HCT116 (cell line): ENCODE results near the gene NEURL4. TPM values are rescaled to one million over a fixed set of nuclear protein-coding genes. Genes with fewer than 3 reads are reported as not detected.

Source experiments
- ATAC-seq: fragments of 200-7000 bp; cut with Tn5 transposase; 2 replicates; pipeline ENCODE4 v1.9.1; 2020; ENCODE audit warnings: mild to moderate bottlenecking, moderate library complexity
- BruUV-seq: library from RNA; stranded (reverse); fragments of 400-500 nt; replicated peaks from 2 replicates; lab custom pipeline; 2021; lab: Mats Ljungman, UMichigan
- CTCF ChIA-PET: fragments of 300-600 bp; sonication (Branson Sonifier 250); formaldehyde crosslinking; loops from one replicate; lab custom pipeline; 2021; ENCODE audit warnings: antibody characterized with exemption; lab: Charles Lee
- POLR2A ChIA-PET: fragments of 300-600, 350-600 bp; sonication (Branson Sonifier 250); formaldehyde crosslinking; loops from one replicate; lab custom pipeline; 2021; ENCODE audit warnings: antibody characterized with exemption; lab: Charles Lee
- RAD21 ChIA-PET, 2 experiments: fragments of 300-600 bp; sonication (Branson Sonifier 250); formaldehyde crosslinking; loops; one replicate each; lab custom pipeline; 2023; ENCODE audit warnings: low total read pairs in 2 of 2; ENCODE audit not compliant: uncharacterized antibody in 2 of 2, unreplicated experiment in 2 of 2, low non-redundant PET in 1 of 2; lab: Charles Lee
- DNase-seq: peaks from one replicate; pipeline ENCODE4 v3.0.0-alpha.2; 2010; ENCODE audit warnings: low read depth, low spot score
- H2AFZ ChIP-seq: fragments of 200-600 bp; shearing (Covaris generic), sonication (generic); 2 replicates; pipeline ENCODE4 v1.6.1; 2017; ENCODE audit warnings: low read depth, mixed run types, mixed read lengths, antibody characterized with exemption, low read length; ENCODE audit not compliant: poor library complexity, severe bottlenecking
- H3K27ac ChIP-seq: 2 replicates; pipeline ENCODE4 v1.5.1; 2012; ENCODE audit warnings: low read depth, low read length
- H3K27me3 ChIP-seq: fragments of 200-600 bp; sonication (generic); 2 replicates; pipeline ENCODE4 v1.6.1; 2016; ENCODE audit warnings: mixed run types, low read length, mixed read lengths; ENCODE audit not compliant: insufficient read depth
- H3K36me3 ChIP-seq, 2 experiments: fragments of 200-500 bp in 1 of 2; fragments of 200-600 bp in 1 of 2; sonication (Bioruptor generic) in 1 of 2; sonication (generic) in 1 of 2; 2 replicates each; pipeline versions ENCODE4 v1.5.1 to v1.6.1; 2014 to 2016; ENCODE audit warnings: low read length in 2 of 2, inconsistent platforms in 1 of 2, mixed read lengths in 1 of 2, mixed run types in 1 of 2; ENCODE audit not compliant: insufficient read depth in 2 of 2, control insufficient read depth in 1 of 2
- H3K4me1 ChIP-seq, 2 experiments: fragments of 200-600 bp in 1 of 2; sonication (generic) in 1 of 2; 2 replicates each; pipeline versions ENCODE4 v1.5.1 to v1.6.1; 2012 to 2017; ENCODE audit warnings: low read length in 2 of 2, inconsistent platforms in 1 of 2, mild to moderate bottlenecking in 1 of 2, mixed read lengths in 1 of 2, mixed run types in 1 of 2, moderate library complexity in 1 of 2; ENCODE audit not compliant: insufficient read depth in 2 of 2, control insufficient read depth in 1 of 2
- H3K4me2 ChIP-seq: fragments of 200-600 bp; sonication (generic); 2 replicates; pipeline ENCODE4 v1.6.1; 2017; ENCODE audit warnings: mixed run types, low read length, mixed read lengths
- H3K4me3 ChIP-seq, 2 experiments: fragments of 200-600 bp in 1 of 2; sonication (generic) in 1 of 2; replicated peaks in 1 of 2; 2 replicates each; pipeline ENCODE4 v1.5.1; 2011 to 2016; ENCODE audit warnings: low read length in 2 of 2, control low read depth in 1 of 2, low read depth in 1 of 2, mild to moderate bottlenecking in 1 of 2, mixed read lengths in 1 of 2, mixed run types in 1 of 2
- H3K79me2 ChIP-seq: fragments of 200-600 bp; sonication (generic); 2 replicates; pipeline ENCODE4 v1.6.1; 2017; ENCODE audit warnings: mild to moderate bottlenecking, mixed run types, low read length, moderate library complexity, mixed read lengths; ENCODE audit not compliant: insufficient read depth
- H3K9ac ChIP-seq: fragments of 200-600 bp; sonication (generic); 2 replicates; pipeline ENCODE4 v1.6.1; 2016; ENCODE audit warnings: low read length, mixed read lengths
- H3K9me2 ChIP-seq: fragments of 200-600 bp; sonication (generic), shearing (Covaris generic); 2 replicates; pipeline ENCODE4 v1.6.1; 2017; ENCODE audit warnings: mixed run types, mild to moderate bottlenecking, moderate library complexity; ENCODE audit not compliant: insufficient read depth
- H3K9me3 ChIP-seq, 2 experiments: fragments of 200-500 bp in 1 of 2; fragments of 200-600 bp in 1 of 2; sonication (Bioruptor generic) in 1 of 2; sonication (generic) in 1 of 2; 2 replicates each; pipeline ENCODE4 v1.6.1; 2014 to 2017; ENCODE audit warnings: low read length in 2 of 2, mixed read lengths in 2 of 2, inconsistent platforms in 1 of 2, low read depth in 1 of 2, mild to moderate bottlenecking in 1 of 2, mixed run types in 1 of 2, moderate library complexity in 1 of 2; ENCODE audit not compliant: control insufficient read depth in 1 of 2, insufficient read depth in 1 of 2
- H4K20me1 ChIP-seq: fragments of 200-600 bp; sonication (generic), shearing (Covaris generic); 2 replicates; pipeline ENCODE4 v1.6.1; 2017; ENCODE audit warnings: mixed run types, mild to moderate bottlenecking, moderate library complexity; ENCODE audit not compliant: insufficient read depth
- ATF3 ChIP-seq: IDR thresholded peaks from 2 replicates; pipeline ENCODE4 v1.6.1; 2012
- CBX3 ChIP-seq: IDR thresholded peaks from 2 replicates; pipeline ENCODE4 v1.6.1; 2012; ENCODE audit warnings: low read depth
- ELF1 ChIP-seq: IDR thresholded peaks from 2 replicates; pipeline ENCODE4 v1.6.1; 2012; ENCODE audit warnings: low read depth, borderline replicate concordance
- FOSL1 ChIP-seq: IDR thresholded peaks from 2 replicates; pipeline ENCODE4 v1.6.1; 2012; ENCODE audit warnings: low read depth
- POLR2A ChIP-seq: IDR thresholded peaks from 2 replicates; pipeline ENCODE4 v1.7.0; 2011; ENCODE audit warnings: borderline replicate concordance; ENCODE audit not compliant: insufficient read depth, insufficient read length; ENCODE audit errors: extremely low read depth
- REST ChIP-seq: IDR thresholded peaks from 2 replicates; pipeline ENCODE4 v1.6.1; 2012; ENCODE audit warnings: low read depth
- TCF7L2 ChIP-seq: IDR thresholded peaks from 2 replicates; pipeline ENCODE4 v1.7.0; 2011; ENCODE audit warnings: borderline replicate concordance, inconsistent platforms; ENCODE audit not compliant: insufficient read depth, insufficient read length; ENCODE audit errors: extremely low read depth
- YY1 ChIP-seq: IDR thresholded peaks from 2 replicates; pipeline ENCODE4 v1.6.1; 2011; ENCODE audit warnings: low read length, low read depth, moderate library complexity, mild to moderate bottlenecking; ENCODE audit not compliant: insufficient replicate concordance; ENCODE audit errors: extremely low read depth
- ZFX ChIP-seq: fragments of 450-650 bp; IDR thresholded peaks from 2 replicates; pipeline ENCODE4 v1.6.1; 2017
- intact Hi-C: fragments of 100-400 bp; cut with micrococcal nuclease; formaldehyde crosslinking; loops from 2 replicates; pipeline ENCODE4 v1.10.0; 2022
- total RNA-seq: library from RNA; stranded (reverse); gene quantifications from one replicate; pipeline ENCODE4 v1.2.1, GENCODE V29; 2021; ENCODE audit not compliant: unreplicated experiment

The NEURL4 gene
- total RNA-seq, 1 experiment from 2014 or later, result 56.9 TPM

GRCh38 chr17:7329997-7330637 lies 982 bp upstream of the NEURL4 start:
- H2AFZ ChIP-seq, result no peak overlapping the region
- peak overlapping the region; percentile 81 for H3K27ac ChIP-seq
- H3K9ac ChIP-seq, result peak overlapping the region; percentile 93
- peak; percentile 64 for DNase-seq
- intact Hi-C loops, result no loop called here
- POLR2A ChIA-PET, result interaction anchor here (0.8 to 2.0 kb wide), 13 partner anchors 15 to 843 kb away, joined by 3 to 11 read pairs (median 5); partner anchors contain the start of genes ACADVL, DLG4, GABARAP and MPDU1
- CTCF ChIA-PET, result interaction anchor here (0.7 to 2.2 kb wide), 12 partner anchors 9 to 284 kb away, joined by 3 to 12 read pairs (median 6); partner anchors contain the start of genes ACADVL, DLG4, GPS2 and SENP3
- RAD21 ChIA-PET, result interaction anchor here in 1 of 2 experiments (0.8 kb wide), 2 partner anchors 14 to 74 kb away, joined by 3 to 5 read pairs; partner anchors contain the start of gene TMEM256
- peaks cover 3 to 29% of the 10 kb centered on the region in 2 experiments; a peak in 3 of 4 replicates for H3K4me1 ChIP-seq
- H3K27me3 ChIP-seq, result no peaks in the 10 kb centered on the region
- H3K9me2 ChIP-seq, result no peaks in the 10 kb centered on the region
- no peaks in the 10 kb centered on the region for H4K20me1 ChIP-seq
- BruUV-seq, result TSS peak; percentile 69
- H3K9me3 ChIP-seq, result no peaks in the 10 kb centered on the region
- peak; percentile 80 for ATAC-seq
- TF ChIP-seq FOSL1 (no peak), ELF1 (no peak), POLR2A (no peak), ATF3 (no peak), CBX3 (no peak), TCF7L2 (no peak), REST (no peak), ZFX (no peak), YY1 (no peak)
- peak overlapping the region; percentile 98 to 99 for H3K4me3 ChIP-seq
- peaks cover 0 to 6% of the 10 kb centered on the region in 2 experiments; a peak in 2 of 4 replicates for H3K36me3 ChIP-seq
- H3K79me2 ChIP-seq, result peaks cover 20% of the 10 kb centered on the region; the same call in 1 of the 2 replicates
- H3K4me2 ChIP-seq, result peak overlapping the region; percentile 77
